ENCODE data around the gene ZNF608. TPM values are rescaled to one million over a fixed set of nuclear protein-coding genes. Genes with fewer than 3 reads are reported as not detected.

Gene ZNF608
- total and polyA plus RNA-seq, 2 experiments from 2014 or later: 20.5 to 42.4 TPM

GRCh38 chr5:124783794-124784193 lies 37.4 kb upstream of the ZNF608 start (continued):
- TF ChIP-seq, protein P1, sequence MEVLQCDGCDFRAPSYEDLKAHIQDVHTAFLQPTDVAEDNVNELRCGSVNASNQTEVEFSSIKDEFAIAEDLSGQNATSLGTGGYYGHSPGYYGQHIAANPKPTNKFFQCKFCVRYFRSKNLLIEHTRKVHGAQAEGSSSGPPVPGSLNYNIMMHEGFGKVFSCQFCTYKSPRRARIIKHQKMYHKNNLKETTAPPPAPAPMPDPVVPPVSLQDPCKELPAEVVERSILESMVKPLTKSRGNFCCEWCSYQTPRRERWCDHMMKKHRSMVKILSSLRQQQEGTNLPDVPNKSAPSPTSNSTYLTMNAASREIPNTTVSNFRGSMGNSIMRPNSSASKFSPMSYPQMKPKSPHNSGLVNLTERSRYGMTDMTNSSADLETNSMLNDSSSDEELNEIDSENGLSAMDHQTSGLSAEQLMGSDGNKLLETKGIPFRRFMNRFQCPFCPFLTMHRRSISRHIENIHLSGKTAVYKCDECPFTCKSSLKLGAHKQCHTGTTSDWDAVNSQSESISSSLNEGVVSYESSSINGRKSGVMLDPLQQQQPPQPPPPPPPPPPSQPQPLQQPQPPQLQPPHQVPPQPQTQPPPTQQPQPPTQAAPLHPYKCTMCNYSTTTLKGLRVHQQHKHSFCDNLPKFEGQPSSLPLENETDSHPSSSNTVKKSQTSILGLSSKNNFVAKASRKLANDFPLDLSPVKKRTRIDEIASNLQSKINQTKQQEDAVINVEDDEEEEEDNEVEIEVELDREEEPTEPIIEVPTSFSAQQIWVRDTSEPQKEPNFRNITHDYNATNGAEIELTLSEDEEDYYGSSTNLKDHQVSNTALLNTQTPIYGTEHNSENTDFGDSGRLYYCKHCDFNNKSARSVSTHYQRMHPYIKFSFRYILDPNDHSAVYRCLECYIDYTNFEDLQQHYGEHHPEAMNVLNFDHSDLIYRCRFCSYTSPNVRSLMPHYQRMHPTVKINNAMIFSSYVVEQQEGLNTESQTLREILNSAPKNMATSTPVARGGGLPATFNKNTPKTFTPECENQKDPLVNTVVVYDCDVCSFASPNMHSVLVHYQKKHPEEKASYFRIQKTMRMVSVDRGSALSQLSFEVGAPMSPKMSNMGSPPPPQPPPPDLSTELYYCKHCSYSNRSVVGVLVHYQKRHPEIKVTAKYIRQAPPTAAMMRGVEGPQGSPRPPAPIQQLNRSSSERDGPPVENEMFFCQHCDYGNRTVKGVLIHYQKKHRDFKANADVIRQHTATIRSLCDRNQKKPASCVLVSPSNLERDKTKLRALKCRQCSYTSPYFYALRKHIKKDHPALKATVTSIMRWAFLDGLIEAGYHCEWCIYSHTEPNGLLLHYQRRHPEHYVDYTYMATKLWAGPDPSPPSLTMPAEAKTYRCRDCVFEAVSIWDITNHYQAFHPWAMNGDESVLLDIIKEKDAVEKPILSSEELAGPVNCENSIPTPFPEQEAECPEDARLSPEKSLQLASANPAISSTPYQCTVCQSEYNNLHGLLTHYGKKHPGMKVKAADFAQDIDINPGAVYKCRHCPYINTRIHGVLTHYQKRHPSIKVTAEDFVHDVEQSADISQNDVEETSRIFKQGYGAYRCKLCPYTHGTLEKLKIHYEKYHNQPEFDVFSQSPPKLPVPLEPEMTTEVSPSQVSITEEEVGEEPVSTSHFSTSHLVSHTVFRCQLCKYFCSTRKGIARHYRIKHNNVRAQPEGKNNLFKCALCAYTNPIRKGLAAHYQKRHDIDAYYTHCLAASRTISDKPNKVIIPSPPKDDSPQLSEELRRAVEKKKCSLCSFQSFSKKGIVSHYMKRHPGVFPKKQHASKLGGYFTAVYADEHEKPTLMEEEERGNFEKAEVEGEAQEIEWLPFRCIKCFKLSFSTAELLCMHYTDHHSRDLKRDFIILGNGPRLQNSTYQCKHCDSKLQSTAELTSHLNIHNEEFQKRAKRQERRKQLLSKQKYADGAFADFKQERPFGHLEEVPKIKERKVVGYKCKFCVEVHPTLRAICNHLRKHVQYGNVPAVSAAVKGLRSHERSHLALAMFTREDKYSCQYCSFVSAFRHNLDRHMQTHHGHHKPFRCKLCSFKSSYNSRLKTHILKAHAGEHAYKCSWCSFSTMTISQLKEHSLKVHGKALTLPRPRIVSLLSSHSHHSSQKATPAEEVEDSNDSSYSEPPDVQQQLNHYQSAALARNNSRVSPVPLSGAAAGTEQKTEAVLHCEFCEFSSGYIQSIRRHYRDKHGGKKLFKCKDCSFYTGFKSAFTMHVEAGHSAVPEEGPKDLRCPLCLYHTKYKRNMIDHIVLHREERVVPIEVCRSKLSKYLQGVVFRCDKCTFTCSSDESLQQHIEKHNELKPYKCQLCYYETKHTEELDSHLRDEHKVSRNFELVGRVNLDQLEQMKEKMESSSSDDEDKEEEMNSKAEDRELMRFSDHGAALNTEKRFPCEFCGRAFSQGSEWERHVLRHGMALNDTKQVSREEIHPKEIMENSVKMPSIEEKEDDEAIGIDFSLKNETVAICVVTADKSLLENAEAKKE (CRISPR knock-in tag; IDR thresholded peaks at IDR 0.05): no peak

DNA sequence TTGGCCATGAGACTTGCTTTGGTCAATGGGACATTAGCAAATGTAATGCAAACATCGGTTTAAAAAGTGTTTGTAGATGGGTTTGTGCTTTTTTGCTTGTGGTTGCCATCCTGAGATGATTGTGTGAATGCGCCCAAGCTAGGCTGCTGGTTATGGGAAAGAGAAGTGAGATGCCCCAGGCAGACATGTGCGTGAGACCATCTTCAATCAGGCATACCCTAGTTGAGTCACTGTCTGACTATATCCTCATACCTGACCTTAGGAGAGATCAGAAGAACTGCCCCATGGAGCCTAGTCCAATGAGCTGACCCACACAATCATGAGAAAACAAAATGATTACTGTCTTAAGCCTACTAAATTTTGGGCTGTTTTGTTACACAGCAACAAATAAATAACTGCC lies 36.8 kb upstream of the ZNF608 start:
- H3K79me2 ChIP-seq (replicated peaks; ENCODE audit: insufficient read depth): no peaks in the 10 kb centered on the region
- no peaks in the 10 kb centered on the region for H3K36me3 Mint-ChIP-seq (ENCODE audit: low read depth)
- H3K27me3 ChIP-seq (ENCODE audit: insufficient read depth): no peaks in the 10 kb centered on the region
- no peak overlapping the region for H3K4me3 ChIP-seq
- H3K4me2 ChIP-seq: no peak overlapping the region
- H3K4me1 ChIP-seq (ENCODE audit: insufficient read depth): no peaks in the 10 kb centered on the region
- peaks cover 6% of the 10 kb centered on the region for H3K27me3 Mint-ChIP-seq (ENCODE audit: insufficient read depth, low read depth, poor library complexity)
- no peaks in the 10 kb centered on the region for H3K4me1 Mint-ChIP-seq
- no peaks in the 10 kb centered on the region for H3K36me3 ChIP-seq (ENCODE audit: insufficient read depth)
- H3K27ac ChIP-seq (ENCODE audit: low read depth): no peak overlapping the region
- H4K20me1 ChIP-seq (replicated peaks; ENCODE audit: insufficient read depth): no peaks in the 10 kb centered on the region
- peaks cover 23% of the 10 kb centered on the region for H3K9me2 ChIP-seq (ENCODE audit: insufficient read depth)
- no peaks in the 10 kb centered on the region for H3F3A ChIP-seq (replicated peaks; ENCODE audit: low read depth)
- no peak overlapping the region for H3K4me3 Mint-ChIP-seq
- no peak for DNase-seq (ENCODE audit: low spot score)
- H2AFZ ChIP-seq: no peak overlapping the region
- ATAC-seq: no peak
- no peaks in the 10 kb centered on the region; the same call in 2 of the 3 replicates for H3K9me3 Mint-ChIP-seq
- H3K27ac Mint-ChIP-seq: no peak overlapping the region
- TF ChIP-seq ZNF331 (CRISPR knock-in tag; IDR thresholded peaks at IDR 0.05; ENCODE audit: low read depth): no peak
- TF ChIP-seq, protein P2, sequence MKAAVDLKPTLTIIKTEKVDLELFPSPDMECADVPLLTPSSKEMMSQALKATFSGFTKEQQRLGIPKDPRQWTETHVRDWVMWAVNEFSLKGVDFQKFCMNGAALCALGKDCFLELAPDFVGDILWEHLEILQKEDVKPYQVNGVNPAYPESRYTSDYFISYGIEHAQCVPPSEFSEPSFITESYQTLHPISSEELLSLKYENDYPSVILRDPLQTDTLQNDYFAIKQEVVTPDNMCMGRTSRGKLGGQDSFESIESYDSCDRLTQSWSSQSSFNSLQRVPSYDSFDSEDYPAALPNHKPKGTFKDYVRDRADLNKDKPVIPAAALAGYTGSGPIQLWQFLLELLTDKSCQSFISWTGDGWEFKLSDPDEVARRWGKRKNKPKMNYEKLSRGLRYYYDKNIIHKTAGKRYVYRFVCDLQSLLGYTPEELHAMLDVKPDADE (IDR thresholded peaks at IDR 0.05): no peak
- no peak for TF ChIP-seq NANOG (IDR thresholded peaks at IDR 0.05; ENCODE audit: borderline replicate concordance)
- TF ChIP-seq CREB1 (CRISPR knock-in tag; IDR thresholded peaks at IDR 0.05; ENCODE audit: low read depth): no peak
- no peak for TF ChIP-seq JUNB (IDR thresholded peaks at IDR 0.05; ENCODE audit: unreplicated experiment)
- TF ChIP-seq EZH2 (IDR thresholded peaks at IDR 0.05; ENCODE audit: low read depth, unreplicated experiment): no peak
- TF ChIP-seq, protein P1 (CRISPR knock-in tag; IDR thresholded peaks at IDR 0.05): no peak
- TF ChIP-seq POLR2AphosphoS5 (IDR thresholded peaks at IDR 0.05; ENCODE audit: low read depth): no peak
- no peak for TF ChIP-seq STAT1 (IDR thresholded peaks at IDR 0.05; ENCODE audit: unreplicated experiment)

Data from GM23338 (cell line).